ENCODE measurements around the gene FMO2. TPM values are rescaled to one million over a fixed set of nuclear protein-coding genes. Genes with fewer than 3 reads are reported as not detected.
"Not testable (repeated sequence)": the region's sequence is repeated elsewhere in the genome, so short reads cannot be mapped to it uniquely, and the experiment has no call there.

Gene FMO2
- total RNA-seq, 1 donor from 2014 or later = not detected

DNA sequence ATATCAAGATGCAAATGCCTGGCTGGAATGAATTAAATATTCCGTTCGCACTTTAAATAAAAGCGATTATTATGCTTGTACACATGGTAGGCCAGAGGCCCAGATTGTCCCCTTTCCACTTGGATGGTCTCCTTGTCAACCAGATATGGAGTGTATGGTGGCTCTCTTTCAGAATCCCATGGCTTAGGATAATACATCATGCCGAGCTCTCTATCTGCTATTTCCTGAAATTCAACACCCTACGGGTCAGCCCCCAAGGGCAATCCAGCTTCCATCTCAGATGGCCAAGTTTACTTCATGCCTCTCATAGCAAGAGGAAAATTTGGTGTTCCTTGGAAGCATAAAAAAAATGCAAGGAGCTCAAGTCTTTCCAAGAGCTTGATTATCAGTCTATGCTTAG, 37.8 kb downstream of the FMO2 start:
- no peaks in the 10 kb centered on the region for H3K9me3 ChIP-seq (ENCODE audit: insufficient read depth, low read depth, low read length)
- H3K36me3 ChIP-seq (ENCODE audit: insufficient read depth, low read length) = no peaks in the 10 kb centered on the region
- H3K27me3 Mint-ChIP-seq (ENCODE audit: low read depth, unreplicated experiment) = no peaks in the 10 kb centered on the region
- no peak overlapping the region for H3K4me3 Mint-ChIP-seq (ENCODE audit: unreplicated experiment)
- H2AFZ ChIP-seq (ENCODE audit: low read depth, low read length) = no peak overlapping the region
- H3K27ac ChIP-seq (ENCODE audit: low read depth, low read length) = no peak overlapping the region
- FAIRE-seq (no peak), DNase-seq (ENCODE audit: low read depth) (peak; percentile 5)
- TF ChIP-seq EZH2 (IDR thresholded peaks at IDR 0.05; ENCODE audit: insufficient read depth, low read length) = no peak
- TF ChIP-seq, protein P1, sequence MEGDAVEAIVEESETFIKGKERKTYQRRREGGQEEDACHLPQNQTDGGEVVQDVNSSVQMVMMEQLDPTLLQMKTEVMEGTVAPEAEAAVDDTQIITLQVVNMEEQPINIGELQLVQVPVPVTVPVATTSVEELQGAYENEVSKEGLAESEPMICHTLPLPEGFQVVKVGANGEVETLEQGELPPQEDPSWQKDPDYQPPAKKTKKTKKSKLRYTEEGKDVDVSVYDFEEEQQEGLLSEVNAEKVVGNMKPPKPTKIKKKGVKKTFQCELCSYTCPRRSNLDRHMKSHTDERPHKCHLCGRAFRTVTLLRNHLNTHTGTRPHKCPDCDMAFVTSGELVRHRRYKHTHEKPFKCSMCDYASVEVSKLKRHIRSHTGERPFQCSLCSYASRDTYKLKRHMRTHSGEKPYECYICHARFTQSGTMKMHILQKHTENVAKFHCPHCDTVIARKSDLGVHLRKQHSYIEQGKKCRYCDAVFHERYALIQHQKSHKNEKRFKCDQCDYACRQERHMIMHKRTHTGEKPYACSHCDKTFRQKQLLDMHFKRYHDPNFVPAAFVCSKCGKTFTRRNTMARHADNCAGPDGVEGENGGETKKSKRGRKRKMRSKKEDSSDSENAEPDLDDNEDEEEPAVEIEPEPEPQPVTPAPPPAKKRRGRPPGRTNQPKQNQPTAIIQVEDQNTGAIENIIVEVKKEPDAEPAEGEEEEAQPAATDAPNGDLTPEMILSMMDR (IDR thresholded peaks at IDR 0.05; ENCODE audit: insufficient read depth, low read depth, low read length) = no peak
- H3K79me2 ChIP-seq (ENCODE audit: insufficient read depth, low read length) = no peaks in the 10 kb centered on the region
- H3K27ac Mint-ChIP-seq (ENCODE audit: unreplicated experiment) = peak overlapping the region; percentile 77
- no peak overlapping the region for H3K9ac ChIP-seq (ENCODE audit: low read length)
- no peak overlapping the region for H3K4me3 ChIP-seq (ENCODE audit: insufficient read depth, low read depth, low read length)
- H3K9me3 Mint-ChIP-seq (ENCODE audit: unreplicated experiment) = no peaks in the 10 kb centered on the region
- H3K36me3 Mint-ChIP-seq (ENCODE audit: low read depth, unreplicated experiment) = no peaks in the 10 kb centered on the region
- H3K27me3 ChIP-seq (ENCODE audit: insufficient read depth, low read length) = no peaks in the 10 kb centered on the region
- no peak overlapping the region for H3K4me2 ChIP-seq (ENCODE audit: low read length)
- no peaks in the 10 kb centered on the region for H4K20me1 ChIP-seq (ENCODE audit: insufficient read depth, low read length)
- peaks cover 42% of the 10 kb centered on the region for H3K4me1 Mint-ChIP-seq (ENCODE audit: low read depth, unreplicated experiment)
- H3K4me1 ChIP-seq (ENCODE audit: insufficient read depth, low read length) = peaks cover 30% of the 10 kb centered on the region

DNA sequence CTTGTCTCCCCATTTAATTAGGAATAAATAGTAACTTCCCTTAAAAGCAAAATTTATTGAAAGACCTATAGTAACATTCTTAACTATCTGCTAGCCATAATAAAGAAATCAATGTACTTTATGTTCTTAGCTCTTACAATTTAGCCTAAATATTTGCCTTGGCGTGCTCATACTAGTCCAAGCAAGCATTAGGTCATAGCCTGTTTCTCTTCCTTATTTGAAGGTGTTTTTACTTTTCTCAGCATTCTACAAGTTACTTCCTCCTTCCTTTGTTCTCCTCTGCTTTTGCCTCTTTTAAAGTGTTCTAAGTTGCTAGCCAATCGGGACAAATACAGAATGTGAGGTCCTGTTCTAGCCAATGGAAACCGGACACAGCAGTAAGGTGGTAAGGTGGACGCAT, 39.2 kb downstream of the FMO2 start:
- not testable (repeated sequence) for H3K9me3 Mint-ChIP-seq (ENCODE audit: unreplicated experiment); H3K4me2 ChIP-seq (ENCODE audit: low read length); H3K27me3 Mint-ChIP-seq (ENCODE audit: low read depth, unreplicated experiment); H3K79me2 ChIP-seq (ENCODE audit: insufficient read depth, low read length); H3K9ac ChIP-seq (ENCODE audit: low read length); H2AFZ ChIP-seq (ENCODE audit: low read depth, low read length); H3K4me3 ChIP-seq (ENCODE audit: insufficient read depth, low read depth, low read length); H3K27ac ChIP-seq (ENCODE audit: low read depth, low read length); DNase-seq (ENCODE audit: low read depth); H3K27ac Mint-ChIP-seq (ENCODE audit: unreplicated experiment); H3K36me3 Mint-ChIP-seq (ENCODE audit: low read depth, unreplicated experiment); FAIRE-seq; H3K36me3 ChIP-seq (ENCODE audit: insufficient read depth, low read length); H3K4me3 Mint-ChIP-seq (ENCODE audit: unreplicated experiment); H4K20me1 ChIP-seq (ENCODE audit: insufficient read depth, low read length); H3K9me3 ChIP-seq (ENCODE audit: insufficient read depth, low read depth, low read length); H3K27me3 ChIP-seq (ENCODE audit: insufficient read depth, low read length)
- H3K4me1 Mint-ChIP-seq (ENCODE audit: low read depth, unreplicated experiment) = peaks cover 30% of the 10 kb centered on the region
- H3K4me1 ChIP-seq (ENCODE audit: insufficient read depth, low read length) = peaks cover 21% of the 10 kb centered on the region

DNA sequence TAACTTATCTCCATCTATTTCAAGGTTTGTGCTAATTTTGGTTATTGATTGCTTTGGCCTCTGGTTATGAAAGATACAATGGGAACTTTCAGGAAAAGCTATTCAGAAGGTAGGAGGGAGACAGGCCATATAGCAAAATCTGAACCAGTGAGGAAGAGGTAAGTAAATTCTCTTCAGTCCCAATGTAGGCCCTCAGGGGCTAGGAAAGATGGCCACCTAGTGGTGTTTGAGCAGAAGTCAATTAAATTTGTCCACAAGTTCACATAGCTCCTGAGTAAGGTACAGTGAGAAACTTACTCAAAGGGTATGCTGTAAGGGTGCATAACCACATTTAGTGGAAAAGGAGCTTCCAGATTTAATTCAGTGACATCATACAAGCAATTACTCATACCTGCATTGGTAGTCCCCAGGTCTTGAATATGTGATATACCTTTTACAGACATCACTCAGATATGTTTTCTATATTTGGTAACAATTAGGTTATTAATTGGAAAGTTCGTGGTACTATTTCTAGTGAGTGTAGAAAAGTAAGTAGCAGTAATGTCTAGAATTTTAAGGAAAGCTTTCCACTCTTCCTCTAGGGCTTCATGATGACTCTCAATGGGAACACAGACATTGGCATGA, 41.8 kb downstream of the FMO2 start:
- H3K27ac Mint-ChIP-seq (ENCODE audit: unreplicated experiment) = no peak overlapping the region
- peak; percentile 68 for FAIRE-seq

More for the DNA sequence above, 41.8 kb downstream of the FMO2 start:
- Histone ChIP-seq H3K4me2 (ENCODE audit: low read length) (no peak overlapping the region), H3K36me3 (ENCODE audit: insufficient read depth, low read length) (no peaks in the 10 kb centered on the region), H3K79me2 (ENCODE audit: insufficient read depth, low read length) (no peaks in the 10 kb centered on the region), H3K4me3 (ENCODE audit: insufficient read depth, low read depth, low read length) (no peak overlapping the region), H4K20me1 (ENCODE audit: insufficient read depth, low read length) (no peaks in the 10 kb centered on the region), H3K27ac (ENCODE audit: low read depth, low read length) (no peak overlapping the region), H3K9ac (ENCODE audit: low read length) (no peak overlapping the region), H3K9me3 (ENCODE audit: insufficient read depth, low read depth, low read length) (no peaks in the 10 kb centered on the region), H3K27me3 (ENCODE audit: insufficient read depth, low read length) (no peaks in the 10 kb centered on the region), H3K4me1 (ENCODE audit: insufficient read depth, low read length) (peaks cover 6% of the 10 kb centered on the region), H2AFZ (ENCODE audit: low read depth, low read length) (no peak overlapping the region)
- Mint-ChIP-seq H3K27me3 (ENCODE audit: low read depth, unreplicated experiment) (peaks cover 2% of the 10 kb centered on the region), H3K36me3 (ENCODE audit: low read depth, unreplicated experiment) (no peaks in the 10 kb centered on the region), H3K4me1 (ENCODE audit: low read depth, unreplicated experiment) (peaks cover 16% of the 10 kb centered on the region), H3K9me3 (ENCODE audit: unreplicated experiment) (no peaks in the 10 kb centered on the region), H3K4me3 (ENCODE audit: unreplicated experiment) (no peak overlapping the region)
- TF ChIP-seq EZH2 (IDR thresholded peaks at IDR 0.05; ENCODE audit: insufficient read depth, low read length) = no peak
- TF ChIP-seq, protein P1 (IDR thresholded peaks at IDR 0.05; ENCODE audit: insufficient read depth, low read depth, low read length) = peak; percentile 75
- peak; percentile 57 for DNase-seq (ENCODE audit: low read depth)
